Peyer's patch (tissue), 4 donors: ENCODE measurements around the gene RCCD1.

Experiments used
- POLR2A ChIP-seq, 2 donors: fragments of 450-650 bp; IDR thresholded peaks; one replicate each; pipeline ENCODE4 v1.5.1; 2017; ENCODE audit warnings: antibody characterized with exemption in 2 of 2, mild to moderate bottlenecking in 2 of 2, moderate library complexity in 2 of 2
- TF ChIP-seq, protein P1 (sequence below), 6 experiments: fragments of 450-650 bp in 4 of 6; fragments of 200-600 bp in 2 of 6; sonication (generic) in 1 of 6; IDR thresholded peaks; one replicate each; pipeline ENCODE4 v1.5.1; 2017 to 2019; ENCODE audit warnings: antibody characterized with exemption in 6 of 6, mild to moderate bottlenecking in 3 of 6, moderate library complexity in 1 of 6

GRCh38 chr15:90950676-90951075 lies 4.0 kb upstream of the RCCD1 start:
- TF ChIP-seq POLR2A (IDR thresholded peaks at IDR 0.05), result no peak
- TF ChIP-seq, protein P1, sequence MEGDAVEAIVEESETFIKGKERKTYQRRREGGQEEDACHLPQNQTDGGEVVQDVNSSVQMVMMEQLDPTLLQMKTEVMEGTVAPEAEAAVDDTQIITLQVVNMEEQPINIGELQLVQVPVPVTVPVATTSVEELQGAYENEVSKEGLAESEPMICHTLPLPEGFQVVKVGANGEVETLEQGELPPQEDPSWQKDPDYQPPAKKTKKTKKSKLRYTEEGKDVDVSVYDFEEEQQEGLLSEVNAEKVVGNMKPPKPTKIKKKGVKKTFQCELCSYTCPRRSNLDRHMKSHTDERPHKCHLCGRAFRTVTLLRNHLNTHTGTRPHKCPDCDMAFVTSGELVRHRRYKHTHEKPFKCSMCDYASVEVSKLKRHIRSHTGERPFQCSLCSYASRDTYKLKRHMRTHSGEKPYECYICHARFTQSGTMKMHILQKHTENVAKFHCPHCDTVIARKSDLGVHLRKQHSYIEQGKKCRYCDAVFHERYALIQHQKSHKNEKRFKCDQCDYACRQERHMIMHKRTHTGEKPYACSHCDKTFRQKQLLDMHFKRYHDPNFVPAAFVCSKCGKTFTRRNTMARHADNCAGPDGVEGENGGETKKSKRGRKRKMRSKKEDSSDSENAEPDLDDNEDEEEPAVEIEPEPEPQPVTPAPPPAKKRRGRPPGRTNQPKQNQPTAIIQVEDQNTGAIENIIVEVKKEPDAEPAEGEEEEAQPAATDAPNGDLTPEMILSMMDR (IDR thresholded peaks at IDR 0.05), result no peak
